Activated CD4-positive, alpha-beta T cell treated with anti-CD3 and anti-CD28 coated beads, Interleukin-2, amount 50 U/mL, for 1 hour (primary cell): ENCODE results near the gene FBLN1.
"Not testable (repeated sequence)": the region's sequence is repeated elsewhere in the genome, so short reads cannot be mapped to it uniquely, and the experiment has no call there.

Experiments
- DNase-seq: peaks from one replicate; pipeline ENCODE4 v3.0.0-alpha.2; 2020

FBLN1 gene

GRCh38 chr22:45477366-45478107, 25.1 kb upstream of the FBLN1 start:
- DNase-seq, result no peak

- no peak for DNase-seq
These were observed 24.4 kb upstream of the FBLN1 start for GRCh38 chr22:45478108-45478771.

- DNase-seq, result no peak
These were observed 22.0 kb upstream of the FBLN1 start for GRCh38 chr22:45480717-45481116.

GRCh38 chr22:45481661-45482060, 21.0 kb upstream of the FBLN1 start:
- DNase-seq, result no peak

GRCh38 chr22:45482169-45482568, 20.5 kb upstream of the FBLN1 start:
- no peak for DNase-seq

- no peak for DNase-seq
These were observed 19.4 kb upstream of the FBLN1 start for GRCh38 chr22:45483319-45483718.

- no peak for DNase-seq
These were observed 18.7 kb upstream of the FBLN1 start for GRCh38 chr22:45483918-45484499.

- DNase-seq, result no peak
These were observed 17.9 kb upstream of the FBLN1 start for GRCh38 chr22:45484742-45485141.

- DNase-seq, result no peak
These were observed 17.4 kb upstream of the FBLN1 start for GRCh38 chr22:45485261-45485660.

- DNase-seq, result no peak
These were observed 13.8 kb upstream of the FBLN1 start for GRCh38 chr22:45488764-45489370.

- DNase-seq, result no peak
These were observed 11.8 kb upstream of the FBLN1 start for GRCh38 chr22:45490836-45491235.

- DNase-seq, result no peak
These were observed 10.8 kb upstream of the FBLN1 start for GRCh38 chr22:45491841-45492240.

GRCh38 chr22:45493286-45493771, 9.4 kb upstream of the FBLN1 start:
- no peak for DNase-seq

GRCh38 chr22:45494306-45494705, 8.4 kb upstream of the FBLN1 start:
- DNase-seq, result not testable (repeated sequence)

- not testable (repeated sequence) for DNase-seq
These were observed 7.1 kb upstream of the FBLN1 start for GRCh38 chr22:45495616-45496015.

- no peak for DNase-seq
These were observed 6.2 kb upstream of the FBLN1 start for GRCh38 chr22:45496451-45496941.

GRCh38 chr22:45497351-45498145, 5.1 kb upstream of the FBLN1 start:
- DNase-seq, result no peak

- no peak for DNase-seq
These were observed 2.9 kb upstream of the FBLN1 start for GRCh38 chr22:45499746-45500145.

GRCh38 chr22:45503050-45503815, 550 bp downstream of the FBLN1 start:
- DNase-seq, result no peak

GRCh38 chr22:45503816-45504372, 1.2 kb downstream of the FBLN1 start:
- no peak for DNase-seq
